GM19395 (cell line): ENCODE results near the gene ACOT8.
"Not testable (repeated sequence)": the region's sequence is repeated elsewhere in the genome, so short reads cannot be mapped to it uniquely, and the experiment has no call there.

Experiments used
- ATAC-seq: cut with Tn5 transposase; IDR thresholded peaks from one replicate; pipeline ENCODE4 v1.9.1; 2021; ENCODE audit warnings: mild to moderate bottlenecking, moderate library complexity; ENCODE audit not compliant: unreplicated experiment

ACOT8 gene

DNA sequence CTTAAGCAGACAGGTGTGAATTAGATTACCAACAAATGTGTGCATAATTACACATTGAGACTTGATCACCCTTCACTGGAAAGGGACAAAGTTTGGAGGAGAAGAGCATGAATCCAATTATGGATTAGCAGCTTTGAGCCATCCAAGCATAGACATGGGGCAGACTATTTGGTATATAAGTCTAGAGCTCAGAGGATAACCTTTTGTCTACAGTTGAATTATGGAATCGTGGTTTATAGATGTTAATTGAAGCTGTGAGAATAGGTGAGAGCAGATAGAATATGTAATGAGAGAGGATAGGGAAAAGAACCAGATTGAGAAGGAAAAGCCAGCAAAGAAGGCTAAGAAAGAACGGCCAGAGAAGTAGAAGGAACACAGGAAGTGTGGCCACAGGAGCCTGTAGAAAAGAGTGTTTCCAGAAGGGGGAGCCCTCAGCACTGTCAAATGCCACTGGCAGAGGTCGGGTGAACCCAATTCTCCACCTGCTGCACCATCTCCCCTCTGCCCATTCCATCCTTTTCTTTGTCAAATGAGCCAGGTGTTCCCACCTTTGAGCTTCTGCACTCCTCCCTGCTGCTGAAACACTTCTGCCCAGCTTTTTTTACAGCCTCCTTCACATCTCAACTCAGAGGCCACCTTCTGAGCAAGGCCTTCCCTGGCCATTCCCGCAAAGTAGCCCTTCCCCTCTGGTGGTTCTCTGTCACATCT lies 58.1 kb downstream of the ACOT8 start:
- ATAC-seq, result no peak

DNA sequence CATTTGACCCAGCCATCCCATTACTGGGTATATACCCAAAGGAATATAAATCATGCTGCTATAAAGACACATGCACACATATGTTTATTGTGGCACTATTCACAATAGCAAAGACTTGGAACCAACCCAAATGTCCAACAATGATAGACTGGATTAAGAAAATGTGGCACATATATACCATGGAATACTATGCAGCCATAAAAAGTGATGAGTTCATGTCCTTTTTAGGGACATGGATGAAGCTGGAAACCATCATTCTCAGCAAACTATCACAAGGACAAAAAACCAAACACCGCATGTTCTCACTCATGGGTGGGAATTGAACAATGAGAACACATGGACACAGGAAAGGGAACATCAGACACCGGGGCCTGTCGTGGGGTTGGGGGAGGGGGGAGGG lies 59.2 kb downstream of the ACOT8 start:
- not testable (repeated sequence) for ATAC-seq

- not testable (repeated sequence) for ATAC-seq
Observed at GRCh38 chr20:45797510-45797909, 59.7 kb downstream of the ACOT8 start.

GRCh38 chr20:45796337-45797065 lies 60.7 kb downstream of the ACOT8 start:
- no peak for ATAC-seq

GRCh38 chr20:45792317-45793118 lies 64.7 kb downstream of the ACOT8 start:
- peak; percentile 24 for ATAC-seq
